ENCODE measurements around the gene SLC6A19.

- TF ChIP-seq POLR2A (IDR thresholded peaks at IDR 0.05; ENCODE audit: low read length) (no peak), GATA1 (IDR thresholded peaks at IDR 0.05; ENCODE audit: low read depth, low read length) (no peak)
These were observed 15.6 kb upstream of the SLC6A19 start for GRCh38 chr5:1185629-1186350.

Data from erythroblast (primary cell).